Activated T-helper 1 cell treated with Interleukin-2 at 50 U/mL for 16 hours (primary cell): ENCODE measurements around the gene STPG3.
A peak's percentile ranks its signal among the peaks of the same experiment; 100 is the strongest.

Experiments used
- DNase-seq: peaks from one replicate; pipeline ENCODE4 v3.0.0-alpha.2; 2020; ENCODE audit warnings: low read depth

The STPG3 gene

DNA sequence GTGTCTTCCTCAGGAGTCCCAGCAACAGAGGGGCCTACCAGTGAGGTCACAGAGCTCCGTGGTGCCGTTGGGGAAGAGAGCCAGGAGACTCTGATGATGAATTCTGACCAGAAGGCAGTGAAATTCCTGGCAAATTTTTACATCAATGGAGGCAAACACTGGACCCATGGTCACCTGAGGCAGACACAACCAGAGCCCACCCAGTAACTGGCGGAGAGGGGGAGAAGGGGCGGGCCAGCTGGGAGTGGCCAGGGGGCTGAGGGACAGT lies at the start of gene STPG3:
TSS of gene STPG3 (plus strand) at position 93 of the 268 bp plus-strand sequence. CDS start at position 94, 1 bp downstream.
- DNase-seq, result no peak

DNA sequence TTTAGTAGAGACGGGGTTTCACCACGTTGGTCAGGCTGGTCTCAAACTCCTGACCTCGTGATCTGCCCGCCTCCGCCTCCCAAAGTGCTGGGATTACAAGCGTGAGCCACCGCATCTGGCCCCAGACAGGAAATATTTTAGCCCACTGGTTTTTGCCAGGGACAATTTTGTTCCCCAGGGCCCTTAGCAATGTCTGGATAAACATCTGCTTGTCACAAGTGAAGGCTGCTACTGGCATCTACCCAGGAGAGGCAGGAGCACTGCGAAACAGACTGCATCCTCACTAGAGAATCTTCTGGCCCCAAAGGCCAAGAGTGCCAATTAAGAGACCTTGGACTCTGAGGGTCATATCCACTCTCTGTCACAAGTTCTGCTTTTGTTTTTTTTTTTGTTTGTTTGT lies 48.1 kb upstream of the STPG3 start:
- DNase-seq, result no peak

DNA sequence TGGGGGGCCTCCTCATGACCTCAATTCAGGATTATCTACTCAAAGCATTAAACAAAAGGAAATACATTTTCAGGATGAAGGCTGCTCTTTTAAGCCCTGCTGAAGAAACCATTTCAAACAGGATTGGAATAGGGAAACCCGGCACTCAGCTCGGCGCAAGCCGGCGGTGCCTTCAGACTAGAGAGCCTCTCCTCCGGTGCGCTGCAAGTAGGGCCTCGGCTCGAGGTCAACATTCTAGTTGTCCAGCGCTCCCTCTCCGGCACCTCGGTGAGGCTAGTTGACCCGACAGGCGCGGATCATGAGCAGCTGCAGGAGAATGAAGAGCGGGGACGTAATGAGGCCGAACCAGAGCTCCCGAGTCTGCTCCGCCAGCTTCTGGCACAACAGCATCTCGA lies 46.4 kb upstream of the STPG3 start:
- DNase-seq, result no peak

DNA sequence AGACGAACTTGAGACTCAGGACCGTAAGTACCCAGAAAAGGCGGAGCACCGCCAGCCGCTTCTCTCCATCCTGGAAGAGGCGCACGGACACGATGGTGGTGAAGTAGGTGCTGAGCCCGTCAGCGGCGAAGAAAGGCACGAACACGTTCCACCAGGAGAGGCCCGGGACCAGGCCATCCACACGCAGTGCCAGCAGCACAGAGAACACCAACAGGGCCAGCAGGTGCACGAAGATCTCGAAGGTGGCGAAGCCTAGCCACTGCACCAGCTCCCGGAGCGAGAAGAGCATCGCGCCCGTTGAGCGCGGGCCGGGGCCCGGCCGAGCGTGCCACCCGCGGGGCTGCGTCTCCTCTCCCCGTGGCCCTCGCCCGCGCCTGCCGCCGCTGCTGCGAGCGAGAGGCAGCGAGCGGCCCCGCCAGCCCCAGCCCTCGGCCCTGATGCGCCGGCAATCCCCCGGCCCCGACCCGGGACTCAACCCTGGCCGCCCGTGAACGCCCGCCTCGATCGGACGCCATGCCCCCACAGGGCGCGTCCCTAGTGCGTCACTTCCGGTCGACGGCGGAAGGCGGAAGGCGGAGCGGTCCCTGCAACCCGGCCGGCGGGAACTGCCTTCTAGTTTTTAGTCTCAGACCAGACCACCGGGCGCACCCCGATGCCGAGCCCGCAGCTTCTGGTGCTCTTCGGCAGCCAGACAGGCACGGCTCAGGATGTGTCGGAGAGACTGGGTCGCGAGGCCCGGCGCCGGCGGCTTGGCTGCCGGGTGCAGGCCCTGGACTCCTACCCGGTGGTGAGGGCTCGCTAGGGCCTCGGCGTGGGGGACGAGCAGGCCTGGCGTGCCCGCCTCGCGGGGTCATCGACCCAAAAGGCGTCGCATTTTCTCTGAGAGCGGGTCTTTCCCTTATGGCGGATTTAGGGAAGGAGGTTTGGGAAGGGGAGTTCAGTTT lies 45.7 kb upstream of the STPG3 start, which contains the start of the genes NDOR1 and TMEM203:
TSS of gene NDOR1 (plus strand) at position 575 of the 944 bp plus-strand sequence. CDS start at position 653, 78 bp downstream.
TSS of gene TMEM203 (minus strand) at position 523 of the 944 bp plus-strand sequence. CDS start at position 289, 234 bp downstream.
- peak; percentile 89 for DNase-seq

DNA sequence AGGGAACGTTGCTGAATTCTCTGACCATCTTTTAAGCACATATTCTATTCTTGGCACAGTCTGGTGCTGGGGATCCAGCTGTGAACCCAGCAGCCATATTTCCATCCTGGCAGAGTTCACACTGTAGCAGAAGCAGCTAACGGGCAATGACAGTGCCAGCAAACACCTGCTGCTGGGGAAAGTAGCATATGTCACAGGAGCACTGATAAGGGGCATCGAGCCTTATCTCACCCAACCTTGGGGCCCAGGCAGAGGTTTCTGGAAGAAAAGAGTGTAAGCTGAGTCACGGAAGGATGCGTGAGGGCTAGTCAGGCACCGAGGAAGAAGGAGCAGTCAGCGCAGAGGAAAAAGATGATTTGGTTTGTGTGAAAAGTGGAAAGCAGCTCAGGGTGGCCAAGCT lies 44.5 kb upstream of the STPG3 start:
- DNase-seq, result no peak

DNA sequence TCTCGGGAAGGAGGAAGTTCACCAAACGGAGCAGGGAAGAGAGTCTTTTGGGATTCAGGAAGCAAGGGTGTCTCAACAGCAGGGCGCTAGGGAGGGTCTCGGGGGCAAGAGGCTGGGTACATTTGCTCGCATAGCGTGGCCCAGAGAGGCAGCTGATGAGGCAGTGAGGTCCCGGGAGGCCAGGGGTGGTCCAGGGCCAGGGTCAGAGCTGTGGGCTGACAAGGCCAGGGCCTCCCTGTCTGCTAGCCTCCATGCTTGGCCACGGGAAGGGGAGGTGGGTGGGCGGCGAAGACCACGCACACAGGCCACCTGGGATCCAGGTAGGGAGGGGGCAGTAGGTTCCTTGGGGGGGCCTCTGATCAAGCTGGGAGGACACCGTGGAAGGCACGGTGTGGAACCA lies 39.6 kb upstream of the STPG3 start:
- no peak for DNase-seq

DNA sequence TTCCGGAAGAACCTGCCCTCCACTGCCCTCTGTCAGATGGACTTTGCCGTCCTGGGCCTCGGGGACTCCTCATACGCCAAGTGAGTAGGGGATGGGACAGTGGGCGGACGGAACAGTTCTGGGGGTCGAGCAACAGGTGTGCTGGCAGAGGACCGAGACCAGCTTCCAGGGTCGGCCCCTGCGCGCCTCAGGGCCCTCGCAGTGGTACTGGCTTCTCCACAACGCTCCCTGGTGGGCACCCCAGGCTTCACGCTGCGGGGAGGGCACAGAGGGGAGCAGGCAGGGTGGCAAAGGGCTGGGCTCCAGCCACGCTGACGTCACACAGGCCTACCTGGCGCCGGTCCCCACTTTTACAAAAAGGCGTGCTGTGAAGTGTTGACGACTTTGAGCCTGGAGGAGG lies 38.6 kb upstream of the STPG3 start:
- DNase-seq, result no peak

DNA sequence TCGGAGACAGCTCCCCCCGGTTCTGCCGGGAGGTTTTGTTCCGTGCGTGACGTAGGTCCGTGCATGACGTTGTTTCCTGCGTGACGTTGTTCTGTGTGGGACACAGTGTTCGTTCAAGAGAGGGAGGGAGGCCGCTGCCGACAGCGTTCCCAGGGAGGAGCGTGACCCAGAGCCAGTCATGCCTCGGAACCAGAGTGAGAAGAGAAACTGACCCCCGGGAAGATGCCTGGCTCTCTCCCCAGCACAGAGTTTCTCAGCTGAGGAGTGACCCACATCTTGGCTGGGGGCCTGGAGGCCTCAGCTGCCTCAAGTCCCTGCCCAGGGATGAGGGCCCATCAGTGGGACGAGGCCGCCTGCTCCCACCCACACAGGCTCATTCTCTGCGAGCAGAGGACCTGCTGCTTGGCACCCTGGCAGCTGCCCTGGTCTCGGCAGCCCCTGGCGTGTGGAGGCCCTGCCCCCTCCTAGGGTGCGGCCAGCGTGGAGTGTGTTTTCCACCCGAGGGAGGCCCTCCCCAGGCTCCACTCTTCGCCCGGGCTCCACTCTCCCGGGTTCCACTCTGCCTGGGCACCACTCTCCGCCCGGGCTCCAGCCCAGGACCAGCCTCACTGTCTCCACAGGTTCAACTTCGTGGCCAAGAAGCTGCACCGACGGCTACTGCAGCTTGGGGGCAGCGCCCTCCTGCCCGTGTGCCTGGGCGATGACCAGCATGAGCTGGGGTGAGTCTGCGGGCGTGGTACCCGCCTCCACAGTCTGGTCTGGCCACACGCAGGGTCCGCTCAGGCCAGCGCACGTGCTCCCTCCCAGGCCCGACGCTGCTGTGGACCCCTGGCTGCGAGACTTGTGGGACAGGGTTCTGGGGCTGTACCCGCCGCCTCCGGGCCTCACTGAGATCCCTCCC lies 37.7 kb upstream of the STPG3 start:
- no peak for DNase-seq

DNA sequence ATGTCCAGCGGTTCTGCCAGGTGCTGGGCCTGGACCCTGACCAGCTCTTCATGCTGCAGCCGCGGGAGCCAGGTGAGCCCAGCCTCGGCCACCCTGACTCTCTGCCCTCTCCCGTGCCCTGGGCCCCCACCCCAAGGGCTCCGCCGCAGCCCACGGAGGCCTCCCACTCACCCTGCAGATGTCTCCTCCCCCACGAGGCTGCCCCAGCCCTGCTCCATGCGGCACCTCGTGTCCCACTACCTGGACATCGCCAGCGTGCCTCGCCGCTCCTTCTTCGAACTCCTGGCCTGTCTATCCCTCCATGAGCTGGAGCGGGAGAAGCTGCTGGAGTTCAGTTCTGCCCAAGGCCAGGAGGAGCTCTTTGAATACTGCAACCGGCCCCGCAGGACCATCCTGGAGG lies 36.5 kb upstream of the STPG3 start:
- no peak for DNase-seq

DNA sequence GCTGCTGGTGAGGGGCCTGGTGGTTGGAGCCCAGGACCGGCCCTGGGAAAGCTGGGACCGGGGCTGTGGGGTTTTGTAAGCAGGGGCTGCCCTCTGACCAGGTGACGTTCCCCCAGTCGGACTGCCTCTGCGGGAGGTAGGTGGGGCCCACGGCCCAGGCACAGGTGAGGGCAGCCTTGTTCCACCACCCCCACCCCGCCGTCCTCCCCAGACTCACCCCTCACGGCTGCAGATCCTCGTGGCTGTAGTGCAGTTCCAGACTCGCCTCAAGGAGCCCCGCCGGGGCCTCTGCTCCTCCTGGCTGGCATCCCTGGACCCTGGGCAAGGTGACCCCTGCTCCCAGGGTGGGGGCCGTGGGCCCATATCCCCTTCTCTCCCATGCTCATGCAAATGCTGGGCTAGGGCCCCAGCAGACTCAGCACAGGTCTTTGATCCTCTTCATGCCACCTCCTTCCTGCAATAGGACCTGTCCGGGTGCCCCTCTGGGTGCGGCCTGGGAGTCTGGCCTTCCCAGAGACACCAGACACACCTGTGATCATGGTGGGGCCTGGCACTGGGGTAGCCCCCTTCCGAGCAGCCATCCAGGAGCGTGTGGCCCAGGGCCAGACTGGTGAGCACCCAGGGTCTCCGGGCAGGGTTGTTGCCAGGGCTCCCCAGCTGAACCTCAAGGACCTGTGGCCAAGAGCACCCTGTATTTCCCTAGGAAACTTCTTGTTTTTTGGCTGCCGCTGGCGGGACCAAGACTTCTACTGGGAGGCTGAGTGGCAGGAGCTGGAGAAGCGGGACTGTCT lies 35.7 kb upstream of the STPG3 start:
- DNase-seq, result no peak

DNA sequence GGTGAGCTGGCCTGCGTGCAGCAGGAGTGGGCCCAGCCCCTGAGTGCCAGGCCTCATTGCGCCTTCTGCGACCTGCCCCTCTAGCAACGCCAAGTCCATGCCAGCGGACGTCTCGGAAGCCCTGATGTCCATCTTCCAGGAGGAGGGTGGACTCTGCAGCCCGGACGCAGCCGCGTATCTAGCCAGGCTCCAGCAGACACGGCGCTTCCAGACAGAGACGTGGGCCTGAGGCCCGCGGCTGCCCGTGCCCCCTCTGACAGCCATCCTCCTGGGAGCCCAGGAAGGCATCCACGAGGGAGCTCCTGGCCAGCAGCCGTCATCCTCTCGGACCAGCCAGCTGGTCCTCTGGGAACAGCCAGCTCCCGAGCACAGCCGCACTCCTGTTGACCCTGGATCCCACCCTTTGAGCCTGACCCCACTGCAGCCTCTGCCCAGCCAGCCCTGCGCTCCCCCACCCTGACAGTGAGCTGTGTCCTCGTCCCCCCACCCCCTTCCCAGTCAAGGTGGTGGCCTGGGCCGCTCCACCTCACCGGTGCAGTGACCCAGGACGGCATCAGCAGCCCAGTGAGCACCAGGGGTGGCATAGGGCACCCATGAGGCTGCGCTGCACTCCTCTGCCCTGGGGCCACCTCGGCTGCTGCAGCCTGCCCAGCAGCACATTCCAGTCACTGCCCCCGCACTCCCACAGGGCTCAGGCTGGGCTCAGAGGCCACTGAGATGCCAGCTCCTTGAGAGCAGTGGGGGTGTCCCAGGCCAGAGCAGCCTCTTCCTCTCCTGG lies 34.7 kb upstream of the STPG3 start:
- no peak for DNase-seq

DNA sequence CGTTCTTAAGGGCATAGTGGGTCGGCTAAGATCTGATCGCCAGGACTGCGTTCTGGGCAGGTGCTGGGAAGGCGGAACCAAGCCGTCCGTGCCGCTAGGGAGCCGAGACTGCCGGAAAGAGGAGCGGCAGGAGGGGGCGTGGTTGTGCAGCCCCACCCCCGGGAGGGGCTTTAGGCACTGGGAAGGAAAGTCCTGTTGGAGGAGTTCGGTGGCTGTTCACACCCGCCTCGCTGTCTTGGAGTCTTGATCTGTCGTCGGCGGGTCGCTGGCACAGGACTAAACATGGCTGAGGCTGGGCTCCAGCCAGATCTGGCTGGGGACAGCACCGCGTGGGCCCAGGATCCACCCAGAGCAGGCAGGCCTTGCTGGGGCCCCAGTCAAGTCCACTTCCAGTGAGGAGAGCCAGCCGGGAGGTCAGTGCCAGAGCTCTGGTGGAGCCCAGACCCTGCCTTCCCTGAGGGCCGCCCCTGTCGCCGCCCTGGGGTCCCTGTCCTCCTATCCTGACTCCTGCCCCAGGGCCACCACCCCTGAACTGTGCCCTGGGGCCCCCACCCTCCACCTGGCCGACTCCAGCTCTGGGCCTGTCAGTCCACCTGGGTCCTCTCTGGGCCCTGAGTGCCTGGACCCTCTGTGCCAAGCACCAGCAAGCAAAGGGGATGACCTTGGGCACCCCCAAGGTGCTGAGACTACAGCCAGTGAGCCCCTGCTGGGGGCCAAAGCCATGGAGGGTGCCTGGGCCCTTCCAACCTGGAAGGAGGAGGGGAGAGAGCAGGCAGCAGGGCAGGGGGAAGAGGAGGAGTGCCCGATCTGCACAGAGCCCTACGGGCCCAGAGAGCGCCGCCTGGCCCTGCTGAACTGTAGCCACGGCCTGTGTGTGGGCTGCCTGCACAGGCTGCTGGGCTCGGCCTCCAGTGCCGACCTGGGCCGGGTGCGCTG lies 33.5 kb upstream of the STPG3 start:
- no peak for DNase-seq

DNA sequence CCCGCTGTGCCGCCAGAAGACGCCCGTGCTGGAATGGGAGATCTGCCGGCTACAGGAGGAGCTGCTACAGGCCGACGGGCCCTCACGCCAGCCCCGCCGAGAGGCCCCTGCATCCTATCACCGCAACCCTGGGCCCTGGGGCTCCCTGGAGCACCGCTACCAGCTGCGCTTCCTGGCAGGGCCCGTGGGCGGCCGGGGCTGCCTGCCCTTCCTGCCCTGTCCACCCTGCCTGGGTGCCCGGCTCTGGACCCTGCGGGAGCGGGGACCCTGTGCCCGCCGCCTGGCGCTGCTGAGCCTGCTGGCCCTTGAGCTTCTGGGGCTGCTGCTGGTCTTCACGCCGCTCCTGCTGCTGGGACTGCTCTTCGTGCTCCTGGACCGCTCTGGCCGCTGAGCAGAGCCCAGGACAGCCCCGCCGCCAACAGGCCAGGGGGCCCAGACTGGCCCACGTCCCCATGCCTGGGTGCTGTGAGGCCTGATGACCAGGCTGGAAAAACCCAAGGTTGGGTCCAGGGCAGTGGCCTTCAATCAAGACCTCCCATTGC lies 32.8 kb upstream of the STPG3 start:
- no peak for DNase-seq

DNA sequence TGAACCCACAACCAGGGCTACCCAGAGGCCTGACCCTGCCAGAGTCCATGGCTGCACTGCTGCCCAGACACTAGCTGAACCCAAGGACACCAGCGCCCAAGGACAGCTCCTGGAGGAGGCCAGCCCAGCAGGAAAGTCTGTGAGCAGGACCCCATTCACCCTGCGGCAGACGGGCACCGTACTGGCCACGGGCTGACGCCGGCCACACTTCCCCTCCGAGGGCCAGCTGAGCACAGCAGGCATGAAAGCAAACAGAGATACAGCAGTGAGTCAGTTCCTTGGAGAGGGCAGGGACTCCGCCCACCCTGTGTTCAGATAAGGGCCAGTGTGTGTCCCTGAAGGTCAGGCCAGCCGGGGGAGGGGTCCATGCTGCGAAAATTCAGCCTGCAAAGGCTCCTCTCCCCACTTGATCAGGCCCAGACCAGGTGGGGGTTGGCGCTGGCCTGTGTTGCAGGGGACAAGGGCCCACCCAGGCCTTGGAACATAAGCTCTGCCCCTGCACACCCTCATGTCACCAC lies 32.3 kb upstream of the STPG3 start:
- no peak for DNase-seq

DNA sequence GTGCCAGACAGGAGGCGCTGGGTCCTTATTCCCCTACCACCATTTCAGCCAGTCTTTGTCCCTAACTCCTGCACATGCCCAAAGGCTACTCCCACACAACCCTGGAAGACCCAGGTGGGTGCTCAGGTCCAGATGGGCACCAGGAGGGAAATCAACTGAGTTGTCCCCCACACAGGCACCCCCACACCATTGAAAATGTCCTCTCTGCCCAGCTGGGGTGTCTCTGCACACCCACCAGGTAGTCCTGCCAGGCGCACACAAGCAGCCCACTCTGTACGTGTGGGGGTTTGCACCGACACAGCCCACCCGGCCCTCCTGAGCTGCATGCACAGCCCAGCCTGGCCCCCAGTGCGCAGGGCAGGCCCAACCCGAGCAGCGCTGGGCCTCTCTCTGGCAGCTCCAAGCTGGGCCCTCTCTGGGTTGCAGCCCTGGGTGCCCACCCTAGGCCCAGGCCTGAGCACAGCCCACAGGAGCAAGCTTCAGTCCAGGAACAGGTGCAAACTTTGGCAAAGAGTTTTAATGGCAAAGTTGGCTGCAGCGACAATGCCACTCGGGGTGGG lies 31.2 kb upstream of the STPG3 start:
- DNase-seq, result no peak

DNA sequence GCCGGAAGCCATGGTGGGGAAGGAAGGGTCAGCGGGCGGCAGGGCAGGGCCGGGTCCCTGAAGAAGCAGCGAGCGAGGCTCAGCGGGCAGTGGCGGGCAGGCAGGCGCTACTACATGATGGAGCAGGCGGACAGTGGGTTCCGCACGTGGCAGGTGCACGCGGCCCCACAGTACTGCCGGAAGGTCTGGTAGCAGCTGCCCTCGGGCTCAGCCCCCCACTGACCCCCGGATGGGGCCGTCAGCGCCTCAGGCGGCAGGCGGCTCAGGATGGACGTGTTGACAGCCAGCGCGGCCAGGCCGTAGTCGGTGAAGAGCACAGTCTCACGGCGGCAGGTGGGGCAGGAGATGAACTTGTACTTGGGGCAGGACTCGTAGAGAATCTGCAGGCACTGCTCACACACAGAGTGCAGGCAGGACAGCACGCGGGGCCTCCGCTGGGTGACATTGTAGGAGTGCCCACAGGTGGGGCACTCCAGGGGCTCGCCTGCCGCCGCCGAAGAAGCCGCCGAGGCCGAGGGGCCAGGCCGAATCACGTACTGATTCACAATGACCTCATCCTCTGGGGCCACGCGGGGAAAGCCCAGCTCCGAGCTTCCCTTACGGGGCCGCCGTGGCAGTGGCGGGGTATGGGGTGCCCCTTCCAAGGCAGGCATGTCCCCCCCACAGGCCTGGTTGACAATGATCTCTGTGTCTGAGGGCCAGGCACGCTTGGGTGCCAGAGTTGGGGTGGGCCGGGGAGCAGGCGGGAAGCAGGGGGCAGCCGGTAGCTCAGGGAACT lies 30.6 kb upstream of the STPG3 start:
- no peak for DNase-seq

DNA sequence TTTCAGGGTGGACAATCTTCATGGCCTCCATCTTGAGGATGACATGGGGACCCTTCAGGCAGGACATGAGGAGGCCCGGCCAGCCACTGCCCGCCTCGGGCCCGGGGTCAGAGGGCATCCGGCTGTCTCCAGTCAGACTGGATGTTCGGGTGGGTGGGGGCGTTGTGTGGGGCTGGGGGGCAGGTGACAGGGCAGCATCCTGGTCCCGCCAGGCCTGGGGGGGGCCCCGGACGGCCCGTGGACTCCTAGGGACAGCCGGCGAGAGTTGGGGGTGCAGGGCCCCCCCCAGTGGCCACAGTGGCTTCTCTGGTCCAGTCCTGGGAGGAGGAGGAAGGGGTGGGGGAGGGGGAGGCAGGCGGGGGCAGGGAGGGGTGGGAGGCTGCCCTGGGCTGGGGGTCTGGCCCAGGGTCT lies 30.0 kb upstream of the STPG3 start:
- DNase-seq, result no peak

DNA sequence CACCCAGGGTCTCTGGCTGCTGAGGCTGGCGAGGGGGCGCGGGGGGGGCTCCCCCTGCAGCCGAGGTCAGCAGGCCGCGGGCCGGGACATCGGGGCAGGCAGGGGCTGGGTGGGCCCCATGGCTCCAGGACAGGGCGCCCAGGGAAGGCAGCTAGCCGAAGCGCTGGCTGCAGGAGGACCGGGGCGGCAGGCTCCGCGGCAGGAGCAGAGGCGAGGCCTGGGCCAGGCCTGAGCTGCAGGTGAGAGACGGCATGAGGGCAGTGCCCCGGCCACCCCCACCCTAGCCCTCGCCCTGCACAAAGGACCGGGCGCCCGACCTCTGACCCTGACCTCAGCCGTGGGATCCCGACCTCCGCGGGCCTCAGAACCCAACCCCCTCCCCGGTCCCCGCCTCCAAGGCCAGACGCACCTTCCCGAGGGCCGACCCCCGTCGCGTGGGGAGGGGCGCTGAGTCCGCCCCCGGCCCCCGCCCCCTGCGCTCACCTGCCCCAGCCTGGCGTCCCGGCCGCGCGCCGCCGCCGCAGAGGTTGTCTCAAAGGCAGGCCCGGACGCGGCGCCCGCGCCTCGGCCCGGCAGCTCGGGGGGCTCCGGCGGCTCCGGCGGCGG lies 29.5 kb upstream of the STPG3 start:
- DNase-seq, result no peak
